SK-N-SH treated with all-trans-retinoic acid at 6 μM for 48 hours (cell line): Measurements from ENCODE around the gene MRTFA.

Experiments used
- ARNTL ChIP-seq: fragments of 450-650 bp; formaldehyde crosslinking; IDR thresholded peaks from 2 replicates; pipeline ENCODE4 v1.5.0; 2020; ENCODE audit warnings: low read depth, mild to moderate bottlenecking, moderate library complexity, borderline replicate concordance
- CSDC2 ChIP-seq: fragments of 250-450 bp; sonication (Bioruptor Pico); IDR thresholded peaks from 2 replicates; pipeline ENCODE4 v1.5.0; 2020; ENCODE audit warnings: mild to moderate bottlenecking, moderate library complexity
- ISL1 ChIP-seq: fragments of 250-450 bp; sonication (Bioruptor Pico); IDR thresholded peaks from 2 replicates; pipeline ENCODE4 v2.1.2; 2022; ENCODE audit warnings: mild to moderate bottlenecking, moderate library complexity
- OSR1 ChIP-seq: fragments of 250-450 bp; sonication (Bioruptor Pico); IDR thresholded peaks from 2 replicates; pipeline ENCODE4 v1.8.0; 2022; ENCODE audit warnings: moderate library complexity, mild to moderate bottlenecking, inconsistent platforms
- PATZ1 ChIP-seq: fragments of 250-450 bp; sonication (Bioruptor Pico); IDR thresholded peaks from 2 replicates; pipeline ENCODE4 v1.8.0; 2020; ENCODE audit warnings: mild to moderate bottlenecking, moderate library complexity, borderline replicate concordance
- PPARA ChIP-seq: fragments of 250-450 bp; sonication (Bioruptor Pico); IDR thresholded peaks from 2 replicates; pipeline ENCODE4 v1.5.0; 2020; ENCODE audit warnings: mild to moderate bottlenecking, borderline replicate concordance
- RARB ChIP-seq: fragments of 250-450 bp; sonication (Bioruptor Pico); IDR thresholded peaks from 2 replicates; pipeline ENCODE4 v1.8.0; 2021; ENCODE audit warnings: mild to moderate bottlenecking, moderate library complexity
- ZNF565 ChIP-seq: fragments of 450-650 bp; formaldehyde crosslinking; conservative IDR thresholded peaks from 2 replicates; pipeline ENCODE4 v1.5.0; 2020; ENCODE audit warnings: low read depth, mild to moderate bottlenecking, moderate library complexity

- no peak for TF ChIP-seq PATZ1 (CRISPR knock-in tag)
- TF ChIP-seq ISL1 (CRISPR knock-in tag), result no peak
- TF ChIP-seq ARNTL (CRISPR knock-in tag), result no peak
- no peak for TF ChIP-seq PPARA (CRISPR knock-in tag)
- no peak for TF ChIP-seq RARB (CRISPR knock-in tag)
- TF ChIP-seq OSR1 (CRISPR knock-in tag), result no peak
- no peak for TF ChIP-seq ZNF565
- no peak for TF ChIP-seq CSDC2
These were observed 34.3 kb downstream of the MRTFA start for GRCh38 chr22:40602231-40602630.
